ENCODE results near the gene C2orf80. TPM values are rescaled to one million over a fixed set of nuclear protein-coding genes. Genes with fewer than 3 reads are reported as not detected.
"Not testable (repeated sequence)": the region's sequence is repeated elsewhere in the genome, so short reads cannot be mapped to it uniquely, and the experiment has no call there.

Gene C2orf80
- total RNA-seq, 6 experiments from 2014 or later: not detected

DNA sequence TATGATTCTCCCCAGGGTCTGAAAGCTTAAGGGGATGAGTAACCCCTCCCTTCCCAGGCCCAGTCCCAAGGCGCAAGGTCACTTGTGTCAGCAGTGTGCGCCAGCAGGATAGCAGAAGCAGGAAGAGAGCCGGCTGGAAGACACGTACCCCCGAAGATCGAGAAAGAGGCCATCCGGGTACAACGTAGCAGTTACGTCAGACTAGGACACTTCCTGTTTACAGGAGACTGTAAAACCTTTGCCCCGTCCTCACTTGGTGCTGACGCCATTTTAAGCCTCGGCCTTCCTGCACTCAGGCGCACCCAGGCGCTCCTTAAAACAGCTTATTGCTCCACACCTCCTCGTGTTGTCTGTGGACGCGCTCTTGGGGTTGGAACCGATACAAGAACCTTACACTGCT is 50.4 kb downstream of the C2orf80 start:
- no peak overlapping the region for H3K27ac Mint-ChIP-seq
- H3K4me1 Mint-ChIP-seq (ENCODE audit: low read depth): no peaks in the 10 kb centered on the region
- peaks cover 5% of the 10 kb centered on the region for H3K9me3 Mint-ChIP-seq
- no peak for DNase-seq
- peaks cover 9% of the 10 kb centered on the region for H3K27me3 Mint-ChIP-seq (ENCODE audit: insufficient read depth)
- no peak overlapping the region for H3K4me3 Mint-ChIP-seq
- peaks cover 9% of the 10 kb centered on the region for H3K36me3 Mint-ChIP-seq (ENCODE audit: low read depth)
- TF ChIP-seq, protein P1, sequence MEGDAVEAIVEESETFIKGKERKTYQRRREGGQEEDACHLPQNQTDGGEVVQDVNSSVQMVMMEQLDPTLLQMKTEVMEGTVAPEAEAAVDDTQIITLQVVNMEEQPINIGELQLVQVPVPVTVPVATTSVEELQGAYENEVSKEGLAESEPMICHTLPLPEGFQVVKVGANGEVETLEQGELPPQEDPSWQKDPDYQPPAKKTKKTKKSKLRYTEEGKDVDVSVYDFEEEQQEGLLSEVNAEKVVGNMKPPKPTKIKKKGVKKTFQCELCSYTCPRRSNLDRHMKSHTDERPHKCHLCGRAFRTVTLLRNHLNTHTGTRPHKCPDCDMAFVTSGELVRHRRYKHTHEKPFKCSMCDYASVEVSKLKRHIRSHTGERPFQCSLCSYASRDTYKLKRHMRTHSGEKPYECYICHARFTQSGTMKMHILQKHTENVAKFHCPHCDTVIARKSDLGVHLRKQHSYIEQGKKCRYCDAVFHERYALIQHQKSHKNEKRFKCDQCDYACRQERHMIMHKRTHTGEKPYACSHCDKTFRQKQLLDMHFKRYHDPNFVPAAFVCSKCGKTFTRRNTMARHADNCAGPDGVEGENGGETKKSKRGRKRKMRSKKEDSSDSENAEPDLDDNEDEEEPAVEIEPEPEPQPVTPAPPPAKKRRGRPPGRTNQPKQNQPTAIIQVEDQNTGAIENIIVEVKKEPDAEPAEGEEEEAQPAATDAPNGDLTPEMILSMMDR (IDR thresholded peaks at IDR 0.05): no peak

DNA sequence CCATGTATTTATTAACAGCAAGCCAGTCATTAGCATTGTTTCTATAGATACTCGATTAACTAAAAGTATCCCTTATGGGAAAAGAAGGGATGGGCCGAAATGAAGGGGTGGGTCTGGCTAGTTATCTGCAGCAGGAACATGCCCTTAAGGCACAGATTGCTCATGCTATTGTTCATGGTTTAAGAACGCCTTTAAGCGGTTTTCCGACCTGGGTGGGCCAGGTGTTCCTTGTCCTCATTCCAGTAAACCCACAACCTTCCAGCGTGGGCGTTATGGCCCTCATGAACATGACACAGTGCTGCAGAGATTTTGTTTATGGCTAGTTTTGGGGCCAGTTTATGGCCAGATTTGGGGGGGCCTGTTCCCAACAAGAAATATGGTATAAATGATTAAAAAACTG is 51.5 kb downstream of the C2orf80 start:
- H3K27me3 Mint-ChIP-seq (ENCODE audit: insufficient read depth); DNase-seq; H3K9me3 Mint-ChIP-seq; H3K4me3 Mint-ChIP-seq; H3K4me1 Mint-ChIP-seq (ENCODE audit: low read depth); H3K27ac Mint-ChIP-seq; H3K36me3 Mint-ChIP-seq (ENCODE audit: low read depth): not testable (repeated sequence)

DNA sequence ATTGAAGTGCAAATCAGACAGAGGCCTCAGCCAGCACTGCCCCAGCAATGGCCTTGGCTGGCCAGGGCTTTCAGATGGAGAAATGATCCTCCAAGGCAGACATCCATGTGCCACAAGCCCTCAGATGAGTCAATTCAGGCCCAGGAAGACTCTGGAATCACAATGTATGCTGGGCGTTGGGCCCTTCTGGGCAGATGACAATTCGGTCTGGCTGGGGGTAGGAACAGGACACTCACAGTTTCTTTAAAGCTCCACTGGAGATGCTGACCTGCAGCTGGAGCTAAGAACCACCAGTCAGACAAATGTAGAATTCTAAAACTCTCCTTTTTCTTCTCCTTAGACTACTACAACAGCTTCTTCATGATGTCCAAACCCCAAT is 53.1 kb downstream of the C2orf80 start:
- Mint-ChIP-seq H3K27ac (no peak overlapping the region), H3K4me3 (no peak overlapping the region), H3K9me3 (peaks cover 5% of the 10 kb centered on the region), H3K4me1 (ENCODE audit: low read depth) (no peaks in the 10 kb centered on the region), H3K27me3 (ENCODE audit: insufficient read depth) (peaks cover 8% of the 10 kb centered on the region), H3K36me3 (ENCODE audit: low read depth) (peaks cover 9% of the 10 kb centered on the region)
- TF ChIP-seq, protein P1 (IDR thresholded peaks at IDR 0.05): no peak
- DNase-seq: no peak

DNA sequence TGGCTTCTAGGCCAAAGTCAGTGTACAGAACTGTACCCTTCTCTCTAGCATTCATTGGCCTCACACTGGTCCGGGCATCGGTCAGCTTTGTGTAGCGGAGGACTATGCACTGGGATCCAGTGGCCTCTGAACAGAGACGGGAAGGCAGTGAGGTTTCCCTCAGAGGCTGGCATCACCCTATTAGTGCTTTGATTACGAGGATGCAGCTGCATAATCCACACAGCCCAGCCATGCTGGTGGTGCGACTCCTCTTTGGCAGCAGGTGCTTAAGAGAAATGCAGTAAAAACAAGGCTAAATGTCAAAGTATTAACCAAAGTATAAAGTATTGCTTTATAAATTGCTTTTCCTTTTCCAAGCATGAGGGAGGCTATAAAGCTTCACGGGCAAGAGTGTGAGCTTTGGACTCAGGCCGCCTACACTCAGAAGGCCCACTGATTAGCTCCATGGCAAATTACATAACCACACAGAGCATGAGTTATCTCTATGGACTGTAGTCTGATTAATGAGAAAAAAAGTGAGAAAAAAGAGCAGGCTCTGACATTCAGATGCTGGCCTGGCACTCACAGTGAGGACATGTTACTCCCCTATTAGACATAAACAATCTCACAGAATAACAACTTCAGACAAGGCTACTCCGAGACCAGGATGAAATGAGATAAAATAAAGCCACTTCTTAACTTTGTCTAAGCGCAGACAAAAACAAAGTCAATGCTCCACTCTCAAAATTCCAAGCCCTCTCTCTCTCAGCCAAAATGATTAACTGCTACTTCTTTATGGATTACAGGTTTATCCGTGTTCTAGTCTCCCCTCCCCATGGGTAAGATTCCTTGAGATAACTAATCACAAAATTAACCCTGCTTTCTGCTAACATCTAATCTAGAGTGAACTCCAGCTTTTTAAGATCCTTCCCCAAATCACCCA is 53.8 kb downstream of the C2orf80 start:
- DNase-seq: no peak
- no peak overlapping the region for H3K4me3 Mint-ChIP-seq
- peaks cover 5% of the 10 kb centered on the region for H3K9me3 Mint-ChIP-seq
- peaks cover 9% of the 10 kb centered on the region for H3K36me3 Mint-ChIP-seq (ENCODE audit: low read depth)
- TF ChIP-seq, protein P1 (IDR thresholded peaks at IDR 0.05): no peak
- no peaks in the 10 kb centered on the region for H3K4me1 Mint-ChIP-seq (ENCODE audit: low read depth)
- no peak overlapping the region for H3K27ac Mint-ChIP-seq
- peaks cover 8% of the 10 kb centered on the region for H3K27me3 Mint-ChIP-seq (ENCODE audit: insufficient read depth)

DNA sequence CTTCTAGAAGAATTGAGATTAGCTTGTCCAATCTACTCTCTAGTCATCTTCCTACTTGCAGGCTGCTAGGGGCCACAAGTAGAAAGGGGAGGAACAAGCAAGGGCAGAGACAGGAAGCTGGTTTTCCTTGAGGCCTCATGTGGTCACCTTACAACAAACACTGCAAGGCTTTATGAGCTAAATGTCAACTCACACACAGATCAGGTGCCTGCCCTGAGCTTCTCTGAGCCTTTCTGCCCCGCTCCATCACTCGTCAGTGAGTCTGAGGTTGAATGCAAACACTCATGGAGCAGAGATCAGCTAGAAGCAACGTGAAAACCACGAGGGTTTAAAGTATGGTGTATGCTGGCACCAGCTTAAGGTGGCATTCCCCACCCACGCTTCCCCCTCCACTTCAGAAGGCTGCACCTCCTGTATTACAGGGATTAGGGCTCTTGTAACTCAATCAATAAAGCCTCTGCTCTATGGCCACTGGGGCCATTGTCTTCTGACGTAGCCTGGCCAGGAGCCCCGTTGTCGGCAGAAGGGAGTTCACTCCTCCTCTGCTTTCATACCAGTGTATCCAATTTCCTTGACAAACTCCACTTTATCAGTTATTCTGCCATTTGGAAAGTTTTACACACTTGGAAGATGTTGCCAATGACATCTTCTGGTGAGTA is 54.8 kb downstream of the C2orf80 start:
- no peak overlapping the region for H3K27ac Mint-ChIP-seq
- peaks cover 9% of the 10 kb centered on the region for H3K36me3 Mint-ChIP-seq (ENCODE audit: low read depth)
- peaks cover 8% of the 10 kb centered on the region for H3K27me3 Mint-ChIP-seq (ENCODE audit: insufficient read depth)
- H3K4me1 Mint-ChIP-seq (ENCODE audit: low read depth): peaks cover 4% of the 10 kb centered on the region
- H3K4me3 Mint-ChIP-seq: no peak overlapping the region
- peaks cover 5% of the 10 kb centered on the region for H3K9me3 Mint-ChIP-seq
- TF ChIP-seq, protein P1 (IDR thresholded peaks at IDR 0.05): no peak
- no peak for DNase-seq

DNA sequence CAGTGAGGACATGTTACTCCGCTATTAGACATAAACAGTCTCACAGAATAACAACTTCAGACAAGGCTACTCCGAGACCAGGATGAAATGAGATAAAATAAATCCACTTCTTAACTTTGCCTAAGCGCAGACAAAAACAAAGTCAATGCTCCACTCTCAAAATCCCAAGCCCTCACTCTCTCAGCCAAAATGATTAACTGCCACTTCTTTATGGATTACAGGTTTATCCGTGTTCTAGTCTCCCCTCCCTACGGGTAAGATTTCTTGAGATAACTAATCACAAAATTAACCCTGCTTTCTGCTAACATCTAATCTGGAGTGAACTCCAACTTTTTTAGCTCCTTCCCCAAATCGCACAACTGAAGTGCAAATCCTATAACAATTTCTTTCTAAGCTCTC is 59.1 kb downstream of the C2orf80 start:
- Mint-ChIP-seq H3K9me3 (no peaks in the 10 kb centered on the region), H3K27ac (no peak overlapping the region), H3K36me3 (ENCODE audit: low read depth) (no peaks in the 10 kb centered on the region), H3K27me3 (ENCODE audit: insufficient read depth) (peaks cover 4% of the 10 kb centered on the region), H3K4me3 (no peak overlapping the region), H3K4me1 (ENCODE audit: low read depth) (peaks cover 9% of the 10 kb centered on the region)
- TF ChIP-seq, protein P1 (IDR thresholded peaks at IDR 0.05): no peak
- DNase-seq: no peak
